ENCODE results near the gene OCIAD1.

DNA sequence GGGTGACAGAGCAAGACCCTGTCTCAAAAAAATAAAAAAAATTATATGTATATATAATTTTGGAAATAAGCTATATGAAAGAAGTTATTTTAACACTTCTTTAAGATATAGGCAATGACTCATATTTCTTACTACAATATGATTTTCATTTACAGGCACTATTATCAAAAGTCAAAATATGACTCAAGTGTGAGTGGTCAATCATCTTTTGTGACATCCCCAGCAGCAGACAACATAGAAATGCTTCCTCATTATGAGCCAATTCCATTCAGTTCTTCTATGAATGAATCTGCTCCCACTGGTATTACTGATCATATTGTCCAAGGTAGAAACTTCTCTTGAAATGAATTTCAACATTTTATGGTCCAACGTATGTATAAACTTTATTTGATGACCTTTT is 20.8 kb downstream of the OCIAD1 start:
- TF ChIP-seq POLR2A (IDR thresholded peaks at IDR 0.05) (no peak), CTCF (IDR thresholded peaks at IDR 0.05) (no peak), POLR2AphosphoS5 (IDR thresholded peaks at IDR 0.05) (no peak)
